ENCODE results near the gene MMP23B.
A peak's percentile ranks its signal among the peaks of the same experiment; 100 is the strongest.
"Not testable (repeated sequence)": the region's sequence is repeated elsewhere in the genome, so short reads cannot be mapped to it uniquely, and the experiment has no call there.

Gene MMP23B

GRCh38 chr1:1669468-1670440 lies 37.8 kb downstream of the MMP23B start:
- DNase-seq (ENCODE audit: low read depth): no peak

GRCh38 chr1:1670866-1671265 lies 38.9 kb downstream of the MMP23B start:
- DNase-seq (ENCODE audit: low read depth): no peak

- DNase-seq (ENCODE audit: low read depth): no peak
These were observed 39.6 kb downstream of the MMP23B start for GRCh38 chr1:1671365-1672119.

GRCh38 chr1:1672181-1672965 lies 40.4 kb downstream of the MMP23B start:
- DNase-seq (ENCODE audit: low read depth): no peak

GRCh38 chr1:1674806-1675205 lies 42.8 kb downstream of the MMP23B start:
- not testable (repeated sequence) for DNase-seq (ENCODE audit: low read depth)

- DNase-seq (ENCODE audit: low read depth): not testable (repeated sequence)
These were observed 43.2 kb downstream of the MMP23B start for GRCh38 chr1:1675218-1675617.

GRCh38 chr1:1676087-1676486 lies 44.1 kb downstream of the MMP23B start:
- DNase-seq (ENCODE audit: low read depth): not testable (repeated sequence)

GRCh38 chr1:1677718-1678580 lies 46.0 kb downstream of the MMP23B start:
- DNase-seq (ENCODE audit: low read depth): no peak

GRCh38 chr1:1678581-1679380 lies 46.8 kb downstream of the MMP23B start:
- DNase-seq (ENCODE audit: low read depth): no peak

- DNase-seq (ENCODE audit: low read depth): no peak
These were observed 48.3 kb downstream of the MMP23B start for GRCh38 chr1:1680031-1680911.

- DNase-seq (ENCODE audit: low read depth): peak; percentile 20
These were observed 48.9 kb downstream of the MMP23B start for GRCh38 chr1:1680912-1681273.

GRCh38 chr1:1683104-1683905 lies 51.3 kb downstream of the MMP23B start:
- peak; percentile 8 for DNase-seq (ENCODE audit: low read depth)
